Measurements from ENCODE around the gene STK38. TPM values are rescaled to one million over a fixed set of nuclear protein-coding genes. Genes with fewer than 3 reads are reported as not detected.

The STK38 gene
- total RNA-seq, 1 experiment from 2014 or later, result 8.4 TPM

DNA sequence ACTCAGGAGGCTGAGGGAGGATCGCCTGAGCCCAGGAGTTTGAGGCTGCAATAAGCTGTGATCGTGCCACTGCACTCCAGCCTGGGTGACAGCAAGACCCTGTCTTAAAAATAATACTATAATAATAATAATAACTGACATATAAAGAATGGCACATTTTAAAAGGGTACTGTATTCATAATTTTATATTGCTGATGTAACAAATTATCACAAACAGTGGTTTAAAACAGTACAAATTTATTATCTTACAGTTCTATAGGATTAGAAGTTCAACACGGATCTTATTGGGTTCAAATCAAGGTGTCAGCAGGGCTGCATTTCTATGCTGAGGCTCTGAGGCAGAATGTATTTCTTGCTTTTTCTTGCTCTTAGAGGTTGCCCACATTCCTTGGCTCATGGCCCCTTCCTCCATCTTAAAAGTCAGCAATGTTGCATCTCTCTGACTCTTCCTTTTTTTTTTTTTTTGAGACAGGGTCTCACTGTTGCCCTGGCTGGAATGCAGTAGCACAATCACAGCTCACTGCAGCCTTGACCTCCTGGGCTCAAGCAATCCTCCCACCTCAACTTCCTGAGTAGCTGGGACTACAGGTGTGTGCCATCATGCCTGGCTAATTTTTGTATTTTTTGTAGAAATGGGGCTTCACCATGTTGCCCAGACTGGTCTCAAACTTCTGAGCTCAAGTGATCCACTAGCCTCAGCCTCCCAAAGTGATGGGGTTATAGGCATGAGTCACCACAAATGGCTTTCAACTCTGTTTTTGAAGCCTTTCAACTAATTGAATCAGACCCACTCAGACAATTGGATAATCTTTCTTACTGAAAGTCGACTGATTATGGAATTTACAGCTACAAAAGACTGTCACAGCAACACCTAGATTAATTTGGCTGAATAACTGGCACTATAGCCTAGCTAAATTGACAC, 24.1 kb upstream of the STK38 start:
- in situ Hi-C loops (cut with HindIII; ENCODE audit: low pct_unique_long_range_greater_than_20kb, low sequenced_read_pairs), result no loop called here
- no peak for DNase-seq (ENCODE audit: low read depth, low spot score)

- DNase-seq (ENCODE audit: low read depth, low spot score), result no peak
- in situ Hi-C loops (cut with HindIII; ENCODE audit: low pct_unique_long_range_greater_than_20kb, low sequenced_read_pairs), result no loop called here
These were observed 23.0 kb upstream of the STK38 start for GRCh38 chr6:36570264-36570663.

GRCh38 chr6:36566418-36566905, 19.2 kb upstream of the STK38 start:
- in situ Hi-C loops (cut with HindIII; ENCODE audit: low pct_unique_long_range_greater_than_20kb, low sequenced_read_pairs), result no loop called here
- no peak for DNase-seq (ENCODE audit: low read depth, low spot score)

DNA sequence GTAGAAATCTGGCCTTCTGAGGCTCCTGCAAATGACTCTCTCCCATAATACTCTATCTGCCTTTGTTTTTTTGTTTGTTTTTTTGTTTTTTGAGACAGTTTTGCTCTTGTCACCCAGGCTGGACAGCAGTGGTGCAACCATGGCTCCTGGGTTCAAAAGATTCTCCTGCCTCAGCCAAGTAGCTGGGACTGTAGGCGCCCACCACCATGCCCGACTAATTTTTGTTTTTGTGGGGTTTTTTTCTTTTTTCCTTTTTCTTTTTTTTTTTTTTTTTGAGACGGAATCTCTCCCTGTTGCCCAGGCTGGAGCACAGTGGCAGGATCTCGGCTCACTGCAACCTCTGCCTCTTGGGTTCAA, 16.6 kb upstream of the STK38 start:
- in situ Hi-C loops (cut with HindIII; ENCODE audit: low pct_unique_long_range_greater_than_20kb, low sequenced_read_pairs), result no loop called here
- no peak for DNase-seq (ENCODE audit: low read depth, low spot score)

GRCh38 chr6:36563237-36563927, 16.1 kb upstream of the STK38 start:
- DNase-seq (ENCODE audit: low read depth, low spot score), result no peak
- in situ Hi-C loops (cut with HindIII; ENCODE audit: low pct_unique_long_range_greater_than_20kb, low sequenced_read_pairs), result no loop called here

- in situ Hi-C loops (cut with HindIII; ENCODE audit: low pct_unique_long_range_greater_than_20kb, low sequenced_read_pairs), result no loop called here
- no peak for DNase-seq (ENCODE audit: low read depth, low spot score)
These were observed 13.5 kb upstream of the STK38 start for GRCh38 chr6:36560822-36561221.

DNA sequence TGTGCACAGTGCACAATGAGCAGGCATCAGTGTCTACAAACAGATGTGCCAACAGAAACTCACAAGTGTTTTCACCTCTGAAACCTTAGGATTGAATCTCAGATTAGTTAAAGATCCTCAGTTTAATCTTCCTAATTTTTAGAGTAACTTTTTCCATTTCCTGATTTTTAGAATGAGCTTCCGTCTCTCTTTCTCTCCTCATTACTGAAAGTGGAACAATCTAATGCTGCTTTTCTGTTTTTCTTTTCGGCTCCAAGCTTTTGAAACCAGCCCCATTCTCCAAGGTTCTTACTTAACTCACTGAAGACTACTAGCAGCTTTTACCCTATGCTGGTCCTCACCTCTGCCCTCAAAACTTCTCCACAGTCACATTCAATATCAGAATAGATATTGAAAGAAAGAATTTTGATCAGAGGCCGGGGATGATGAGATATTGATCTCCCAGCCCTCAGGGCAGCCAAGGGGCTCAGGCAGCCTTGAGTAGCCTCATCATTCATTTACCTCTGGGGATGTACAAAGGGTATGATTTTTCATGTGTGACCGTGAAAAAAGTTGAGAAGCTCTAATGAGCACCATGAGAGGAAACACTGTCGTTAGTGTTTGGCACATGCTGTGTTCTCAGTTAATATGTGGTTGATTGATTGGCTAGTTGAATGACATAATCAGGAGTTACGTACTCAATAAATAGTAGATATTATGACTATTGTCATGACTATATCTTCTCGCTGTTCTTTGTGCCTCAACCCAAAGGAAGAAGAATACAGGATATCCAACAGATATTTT, 11.9 kb upstream of the STK38 start:
- in situ Hi-C loops (cut with HindIII; ENCODE audit: low pct_unique_long_range_greater_than_20kb, low sequenced_read_pairs), result no loop called here
- no peak for DNase-seq (ENCODE audit: low read depth, low spot score)

DNA sequence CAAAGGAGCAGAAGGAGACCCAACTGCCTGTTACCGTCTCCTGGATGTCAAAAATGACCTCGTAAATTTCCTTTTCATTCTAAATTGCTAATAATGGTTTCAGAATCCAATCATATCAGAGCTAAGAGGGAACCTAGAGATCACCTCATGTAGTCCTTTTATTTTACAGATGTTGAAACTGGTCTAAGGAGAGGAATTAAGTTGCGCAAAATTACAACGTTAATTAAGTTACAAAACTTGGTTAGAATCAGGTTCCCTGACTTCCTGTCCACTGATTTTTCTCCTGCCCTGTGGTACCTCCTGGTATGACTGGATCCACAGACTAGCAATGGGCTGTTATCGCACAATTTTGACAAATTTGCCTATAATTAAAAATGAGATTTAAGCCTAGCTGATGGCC, 9.0 kb upstream of the STK38 start:
- no peak for DNase-seq (ENCODE audit: low read depth, low spot score)
- in situ Hi-C loops (cut with HindIII; ENCODE audit: low pct_unique_long_range_greater_than_20kb, low sequenced_read_pairs), result no loop called here

DNA sequence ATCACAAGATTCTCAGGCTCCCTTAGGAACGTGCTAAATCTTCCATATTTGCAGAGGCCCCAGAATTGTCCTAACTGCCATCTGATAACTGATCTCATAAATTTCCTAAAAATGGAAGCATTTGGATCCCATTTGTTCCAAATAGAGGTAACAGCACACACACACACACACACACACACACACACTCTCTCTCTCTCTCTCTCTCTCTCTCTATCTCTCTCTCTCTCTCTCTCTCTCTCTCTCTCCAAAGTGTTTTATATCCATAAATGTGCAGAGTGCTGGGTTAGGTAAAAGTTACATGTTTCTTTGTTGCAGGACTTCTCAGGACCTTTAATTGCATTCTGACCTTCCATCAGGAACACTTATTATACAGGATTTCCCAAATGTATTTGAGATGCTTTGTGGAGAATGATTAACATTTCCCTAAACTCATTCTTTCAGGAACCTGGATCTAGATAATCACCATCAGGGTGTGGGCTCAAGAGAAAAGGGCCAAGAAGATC, 8.5 kb upstream of the STK38 start:
- DNase-seq (ENCODE audit: low read depth, low spot score), result no peak
- in situ Hi-C loops (cut with HindIII; ENCODE audit: low pct_unique_long_range_greater_than_20kb, low sequenced_read_pairs), result no loop called here

DNA sequence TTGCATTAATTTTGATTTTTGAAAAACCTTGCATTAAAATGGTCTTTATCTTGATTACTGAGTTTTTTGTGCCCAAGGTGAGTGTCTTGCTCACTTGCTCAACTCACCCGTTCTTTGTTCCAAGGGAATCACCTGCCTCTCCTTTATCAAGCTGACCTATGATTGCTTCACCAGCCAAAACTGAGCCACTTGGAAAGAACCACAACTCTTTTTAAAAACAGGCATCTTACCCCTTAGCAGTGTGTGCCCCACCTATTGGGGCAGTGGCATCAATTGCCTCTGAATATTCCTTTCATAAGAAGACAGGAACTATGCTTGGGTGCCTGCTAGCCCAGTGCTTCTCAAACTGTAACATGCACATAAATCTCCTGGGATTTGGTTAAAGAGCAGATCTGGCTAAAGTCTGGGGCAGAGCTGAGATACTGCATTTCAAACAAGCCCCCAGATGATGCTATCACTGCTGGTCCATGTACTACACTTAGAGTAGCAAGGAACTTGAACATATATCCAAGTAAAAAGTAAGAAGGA, 3.3 kb upstream of the STK38 start:
- DNase-seq (ENCODE audit: low read depth, low spot score), result no peak
- in situ Hi-C loops (cut with HindIII; ENCODE audit: low pct_unique_long_range_greater_than_20kb, low sequenced_read_pairs), result no loop called here

DNA sequence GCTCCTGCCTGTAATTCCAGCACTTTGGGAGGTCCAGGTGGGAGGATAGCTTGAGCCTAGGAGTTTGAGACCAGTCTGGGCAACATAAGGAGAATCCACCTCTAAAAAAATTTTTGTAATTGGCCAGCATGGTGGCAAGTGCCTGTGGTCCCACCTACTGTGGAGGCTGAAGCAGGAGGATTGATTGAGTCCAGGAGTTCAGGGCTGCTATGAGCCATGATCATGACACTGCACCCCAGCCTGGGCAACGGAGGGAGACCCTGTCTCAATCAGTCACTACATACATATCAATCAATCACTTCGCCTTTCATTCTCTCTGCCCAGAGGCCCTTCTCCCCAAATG, 1.1 kb upstream of the STK38 start:
- no peak for DNase-seq (ENCODE audit: low read depth, low spot score)
- in situ Hi-C loops (cut with HindIII; ENCODE audit: low pct_unique_long_range_greater_than_20kb, low sequenced_read_pairs), result no loop called here

DNA sequence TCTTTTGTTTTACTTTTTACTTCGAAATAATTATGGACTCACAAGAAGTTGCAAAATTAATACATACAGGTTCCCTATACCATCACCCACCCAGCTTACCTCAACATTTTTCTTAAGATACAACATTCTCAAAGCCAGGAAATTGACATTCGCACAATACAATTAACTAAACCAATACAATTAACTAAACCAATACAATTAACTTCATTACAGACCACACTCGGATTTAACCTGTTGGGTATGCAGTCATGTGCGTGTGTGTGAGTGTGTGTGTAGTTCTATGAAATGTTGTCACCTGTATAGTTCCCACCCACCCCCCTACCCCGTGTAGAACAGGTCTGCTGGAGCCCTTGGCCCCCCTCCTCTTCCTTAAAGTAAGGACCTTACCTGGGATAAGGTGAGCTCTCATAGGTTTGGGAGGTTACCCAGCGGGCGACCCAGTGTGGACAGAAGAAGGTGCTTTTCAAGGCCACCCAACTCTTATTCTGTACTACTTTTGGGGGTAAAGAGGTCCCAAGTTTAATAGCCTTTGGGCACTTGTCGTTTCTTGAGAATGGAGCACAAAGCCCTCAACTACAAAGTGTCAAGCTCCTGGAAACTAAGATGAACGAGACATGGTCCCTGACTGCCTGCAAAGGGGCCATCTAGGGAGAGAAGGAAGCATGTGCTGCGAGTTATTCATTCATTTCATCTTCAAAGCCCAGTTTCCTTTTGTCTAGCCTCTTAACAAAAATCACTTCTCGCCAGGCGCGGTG, 544 bp upstream of the STK38 start:
- in situ Hi-C loops (cut with HindIII; ENCODE audit: low pct_unique_long_range_greater_than_20kb, low sequenced_read_pairs), result no loop called here
- DNase-seq (ENCODE audit: low read depth, low spot score), result no peak

DNA sequence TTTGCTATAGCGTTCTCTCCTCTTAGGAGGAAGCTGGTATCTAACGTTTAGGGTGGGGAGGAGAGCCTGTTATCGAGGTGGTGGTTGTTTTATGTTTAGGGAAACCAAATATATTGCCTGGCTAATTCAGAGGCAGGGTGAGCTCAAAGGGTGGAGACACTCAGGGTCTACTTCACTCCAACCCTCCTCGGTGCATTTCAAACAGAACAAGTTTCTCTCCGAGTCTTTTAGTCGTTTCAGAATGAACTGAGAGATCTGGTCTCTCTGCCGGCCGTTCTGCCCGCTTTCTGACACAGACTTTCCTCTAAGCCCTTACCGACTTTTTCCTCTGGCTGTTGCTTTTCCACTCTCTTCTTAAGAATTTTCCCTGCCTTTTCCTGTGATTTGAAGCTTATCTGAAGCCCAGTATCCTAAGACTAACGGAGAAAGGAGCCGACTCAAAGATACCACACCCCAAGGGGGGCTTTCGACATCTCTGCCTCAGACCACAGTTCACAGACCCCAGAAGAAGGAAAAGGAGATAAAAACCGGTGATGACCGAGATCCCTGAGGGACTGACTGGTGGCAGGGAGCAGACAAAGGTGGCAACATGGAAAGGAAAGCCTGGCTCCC, 865 bp downstream of the STK38 start:
- in situ Hi-C loops (cut with HindIII; ENCODE audit: low pct_unique_long_range_greater_than_20kb, low sequenced_read_pairs), result no loop called here
- DNase-seq (ENCODE audit: low read depth, low spot score), result no peak

DNA sequence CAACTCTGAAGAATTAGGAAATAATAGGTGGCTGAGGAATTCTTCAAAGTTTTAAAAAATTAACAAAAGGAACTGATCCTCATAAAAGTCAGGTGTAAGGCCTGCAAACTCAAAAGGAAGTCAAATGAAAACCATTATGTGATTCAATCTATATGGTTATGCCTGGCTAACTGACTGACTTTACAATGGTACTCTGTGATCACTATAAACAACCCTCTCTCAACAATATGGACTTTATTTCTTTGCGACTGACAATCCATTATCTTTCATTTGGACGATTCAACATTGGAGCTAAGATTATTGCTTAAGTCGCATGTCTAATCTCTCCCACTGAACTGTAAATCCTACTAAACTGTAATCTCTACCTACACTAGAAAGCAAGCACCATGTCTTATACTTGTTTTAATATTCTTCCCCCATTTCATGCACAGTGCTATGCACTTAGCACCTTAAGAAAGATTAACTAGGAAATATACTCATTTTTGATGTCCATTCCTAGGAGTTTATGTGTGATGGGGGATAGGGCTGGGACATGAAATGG, 1.4 kb downstream of the STK38 start:
- in situ Hi-C loops (cut with HindIII; ENCODE audit: low pct_unique_long_range_greater_than_20kb, low sequenced_read_pairs), result no loop called here
- DNase-seq (ENCODE audit: low read depth, low spot score), result no peak

GRCh38 chr6:36544228-36544627, 3.1 kb downstream of the STK38 start:
- in situ Hi-C loops (cut with HindIII; ENCODE audit: low pct_unique_long_range_greater_than_20kb, low sequenced_read_pairs), result no loop called here
- DNase-seq (ENCODE audit: low read depth, low spot score), result no peak

GRCh38 chr6:36542041-36542440, 5.2 kb downstream of the STK38 start:
- DNase-seq (ENCODE audit: low read depth, low spot score), result no peak
- in situ Hi-C loops (cut with HindIII; ENCODE audit: low pct_unique_long_range_greater_than_20kb, low sequenced_read_pairs), result no loop called here
